ENCODE results near the gene MUC5AC.
"Not testable (repeated sequence)": the region's sequence is repeated elsewhere in the genome, so short reads cannot be mapped to it uniquely, and the experiment has no call there.

The MUC5AC gene

DNA sequence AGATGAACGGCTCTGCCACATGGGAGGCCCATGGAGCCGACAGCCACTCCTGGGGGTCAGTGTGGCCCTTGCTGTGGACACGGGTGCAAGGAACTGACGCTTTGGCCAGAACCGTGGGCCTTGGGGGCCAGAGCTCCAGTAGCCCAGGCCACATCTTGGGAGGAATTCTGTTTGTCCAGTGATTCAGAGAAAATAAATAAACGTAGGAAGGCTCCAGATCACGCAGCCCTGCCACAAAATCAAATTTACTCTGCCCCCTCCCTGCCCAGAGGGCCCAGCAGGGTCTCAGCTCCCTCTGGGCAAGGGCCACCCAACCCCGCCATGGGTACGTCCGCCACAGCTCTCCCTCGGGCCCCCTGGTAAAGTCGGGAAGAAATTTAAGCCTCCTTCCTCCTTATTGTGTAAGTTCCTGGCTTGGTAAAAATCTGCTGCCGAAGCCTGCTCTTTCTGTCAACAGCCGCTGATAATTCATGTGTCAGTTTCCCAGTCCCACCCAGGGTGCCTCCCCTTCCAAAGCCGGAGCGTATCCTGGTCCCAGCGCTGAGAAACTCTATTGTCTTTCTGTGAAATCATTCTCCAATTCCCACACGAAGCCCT is 6.9 kb upstream of the MUC5AC start:
- DNase-seq: no peak

DNA sequence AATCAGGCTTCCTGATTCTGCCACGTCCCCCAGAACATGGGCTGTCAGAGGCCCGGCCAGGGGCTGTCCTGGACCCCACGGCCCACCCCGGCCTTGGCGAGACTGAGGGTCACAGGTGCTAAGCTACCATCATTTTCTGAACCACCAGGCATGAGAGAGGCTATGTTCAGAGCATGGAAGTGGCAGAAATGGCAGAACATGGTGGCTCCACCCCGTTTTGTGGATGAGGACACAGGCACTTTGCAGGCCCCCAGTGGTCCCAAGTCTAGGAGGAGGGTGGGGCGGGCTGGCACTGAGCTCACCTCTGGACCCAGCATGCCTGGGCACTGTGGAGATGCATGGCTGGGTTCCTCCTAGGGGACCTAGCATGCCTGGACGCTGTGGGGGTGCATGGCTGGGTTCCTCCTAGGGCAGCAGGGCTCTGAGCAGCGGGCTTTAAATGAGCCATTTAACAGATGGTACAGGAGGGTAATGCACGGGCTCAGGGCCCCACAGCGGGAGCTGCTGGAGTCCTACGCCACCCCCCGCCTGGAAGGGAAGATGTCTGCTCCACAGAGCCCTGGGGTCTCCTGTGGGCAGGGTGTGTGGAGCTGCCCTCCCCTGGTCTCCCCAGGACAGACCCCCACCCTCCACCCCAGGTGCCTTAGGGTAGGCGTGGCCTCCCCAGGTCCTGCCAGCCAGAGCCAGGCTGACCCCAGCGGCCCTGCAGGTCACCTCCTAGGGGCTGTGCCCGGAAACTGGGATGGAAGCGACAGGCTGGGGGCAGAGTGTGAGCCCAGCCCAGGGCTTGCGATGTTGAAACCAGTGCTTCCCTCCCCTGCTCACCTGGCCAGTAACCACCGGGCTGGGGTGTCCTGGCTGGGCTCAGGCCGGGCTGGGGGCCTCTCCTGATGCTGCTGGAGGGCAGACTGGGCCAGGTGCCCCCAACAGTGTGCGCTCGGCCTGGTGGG is 6.1 kb upstream of the MUC5AC start:
- no peak for DNase-seq

DNA sequence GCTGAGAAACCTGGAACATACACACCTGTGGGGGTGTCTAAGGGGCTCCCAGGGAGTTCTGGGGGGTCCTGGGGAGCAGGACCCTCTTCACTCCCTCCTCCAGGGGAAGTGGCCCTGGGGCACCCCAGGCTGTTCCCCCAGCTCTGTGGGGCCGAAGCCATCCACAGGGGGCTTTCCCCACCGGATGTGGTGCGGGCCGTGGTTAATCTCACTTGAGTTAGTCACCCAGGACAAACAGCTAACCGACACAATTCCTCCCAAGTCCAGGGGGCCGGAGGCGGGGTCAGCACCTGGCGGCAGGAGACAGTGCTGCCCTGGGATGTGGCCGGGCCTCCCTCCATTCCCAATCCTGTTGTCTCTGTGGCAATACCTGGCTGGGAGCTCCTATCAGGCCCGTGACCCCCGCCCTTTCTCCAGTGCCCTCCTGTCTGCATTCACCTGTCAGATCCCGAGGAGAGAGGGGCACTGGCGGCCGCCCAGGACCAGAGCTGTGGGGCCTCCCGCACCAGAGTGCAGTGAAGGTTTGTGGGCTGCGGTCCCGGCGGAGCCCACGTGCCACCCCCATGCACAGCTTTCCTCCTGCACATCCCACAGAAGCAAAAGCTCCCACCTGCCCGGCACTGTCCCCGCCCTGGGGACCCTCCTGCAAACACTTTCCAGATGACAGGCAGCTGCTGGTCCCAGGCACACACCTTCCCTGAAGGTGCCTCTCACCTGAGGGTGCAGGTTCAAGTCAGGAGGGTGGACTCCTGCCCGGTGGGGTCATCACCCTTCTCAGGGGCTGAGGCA is 5.2 kb upstream of the MUC5AC start:
- DNase-seq: no peak

DNA sequence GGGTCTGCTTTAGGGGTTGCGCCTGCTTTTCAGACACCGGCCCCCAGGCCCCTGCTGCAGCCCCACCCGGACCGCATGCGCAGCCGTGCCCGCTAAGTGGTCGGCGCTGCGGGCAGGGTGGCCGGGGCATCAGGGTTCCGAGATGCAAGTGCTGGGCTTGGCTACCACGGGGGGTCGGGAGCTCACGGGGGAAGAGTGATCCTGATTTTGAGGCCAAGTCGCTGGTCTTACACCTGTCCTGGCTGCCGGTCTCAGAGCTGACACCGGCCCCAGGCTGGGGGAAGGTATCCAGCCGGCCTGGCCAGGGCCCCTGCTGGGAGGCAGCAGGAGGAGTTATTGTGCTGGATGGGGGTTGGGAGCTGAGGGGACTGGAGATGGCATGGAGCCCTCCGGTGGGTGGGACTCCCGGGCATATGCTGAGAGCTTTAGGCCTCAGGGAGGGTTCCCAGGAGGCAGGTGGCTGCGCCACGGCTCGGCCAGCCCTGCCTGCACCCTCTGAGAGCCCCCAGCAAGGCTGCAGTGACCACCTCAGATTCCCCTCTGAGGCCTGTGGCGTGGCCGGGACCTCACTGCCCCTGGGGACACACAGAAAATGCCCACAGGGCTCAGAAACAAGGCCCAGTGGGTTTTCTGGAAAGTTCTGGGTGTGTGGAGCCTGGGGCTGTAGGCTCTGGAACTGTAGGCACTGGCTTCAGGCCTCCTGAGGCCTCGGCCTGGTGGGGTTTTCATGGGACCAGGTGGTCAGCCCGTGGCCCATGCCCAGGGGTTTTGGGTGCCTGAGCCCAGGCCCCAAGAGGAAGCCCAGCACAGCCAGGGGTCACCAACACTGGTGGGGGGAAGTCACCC is 4.4 kb upstream of the MUC5AC start:
- DNase-seq: no peak

DNA sequence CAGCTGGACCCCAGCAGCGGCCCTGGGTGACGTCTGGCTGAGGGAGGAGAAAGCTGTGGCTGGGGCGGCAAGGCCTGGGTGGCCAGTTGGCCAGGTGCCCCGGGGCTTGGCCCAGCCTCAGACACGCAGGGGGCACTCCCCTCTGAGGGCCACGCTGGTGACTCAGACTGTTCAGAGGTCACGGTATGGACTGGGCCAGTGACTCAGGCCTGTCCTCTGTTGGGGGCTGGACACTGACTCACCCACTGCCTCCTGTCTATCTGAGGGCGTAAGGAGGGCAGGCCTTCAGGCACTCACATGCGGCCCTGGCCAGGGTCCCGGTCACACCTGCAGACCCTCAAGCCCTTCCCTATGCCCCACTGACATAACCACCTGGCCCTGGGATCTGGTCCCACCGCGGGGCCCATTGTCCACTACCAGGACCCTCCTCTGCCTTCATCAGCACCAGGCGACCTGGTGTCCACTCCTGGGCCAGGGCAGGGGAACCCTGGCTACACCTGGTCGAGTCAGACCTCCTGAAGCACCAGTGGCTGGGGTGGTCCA is 3.7 kb upstream of the MUC5AC start:
- no peak for DNase-seq

DNA sequence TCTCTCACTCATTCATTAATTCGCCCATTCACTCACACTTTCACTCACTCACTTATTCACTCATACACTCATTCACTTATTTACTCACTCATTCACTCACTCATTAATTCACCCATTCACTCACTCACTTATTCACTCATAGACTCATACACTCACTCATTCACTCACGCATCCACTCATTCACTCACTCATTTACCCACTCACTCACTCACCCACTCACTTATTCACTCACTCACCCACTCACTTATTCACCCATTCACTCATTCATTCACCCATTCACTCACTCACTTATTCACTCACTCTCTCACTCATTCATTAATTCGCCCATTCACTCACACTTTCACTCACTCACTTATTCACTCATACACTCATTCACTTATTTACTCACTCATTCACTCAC is 3.1 kb upstream of the MUC5AC start:
- DNase-seq: not testable (repeated sequence)

DNA sequence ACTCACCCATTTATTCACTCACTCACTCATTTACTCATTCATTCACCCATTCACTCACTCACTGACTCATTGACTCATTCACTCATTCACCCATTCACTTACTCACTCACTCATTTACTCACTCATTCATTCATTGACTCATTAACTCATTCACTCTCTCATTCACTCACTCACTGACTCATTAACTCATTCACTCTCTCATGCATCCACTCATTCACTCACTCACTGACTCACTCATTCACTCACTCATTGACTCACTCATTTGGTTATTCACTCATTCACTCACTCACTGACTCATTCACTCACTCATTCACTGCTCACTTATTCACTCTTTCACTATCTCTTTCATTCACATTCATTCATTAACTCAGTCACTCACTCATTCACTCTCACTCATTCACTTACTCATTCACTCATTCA is 2.5 kb upstream of the MUC5AC start:
- no peak for DNase-seq

DNA sequence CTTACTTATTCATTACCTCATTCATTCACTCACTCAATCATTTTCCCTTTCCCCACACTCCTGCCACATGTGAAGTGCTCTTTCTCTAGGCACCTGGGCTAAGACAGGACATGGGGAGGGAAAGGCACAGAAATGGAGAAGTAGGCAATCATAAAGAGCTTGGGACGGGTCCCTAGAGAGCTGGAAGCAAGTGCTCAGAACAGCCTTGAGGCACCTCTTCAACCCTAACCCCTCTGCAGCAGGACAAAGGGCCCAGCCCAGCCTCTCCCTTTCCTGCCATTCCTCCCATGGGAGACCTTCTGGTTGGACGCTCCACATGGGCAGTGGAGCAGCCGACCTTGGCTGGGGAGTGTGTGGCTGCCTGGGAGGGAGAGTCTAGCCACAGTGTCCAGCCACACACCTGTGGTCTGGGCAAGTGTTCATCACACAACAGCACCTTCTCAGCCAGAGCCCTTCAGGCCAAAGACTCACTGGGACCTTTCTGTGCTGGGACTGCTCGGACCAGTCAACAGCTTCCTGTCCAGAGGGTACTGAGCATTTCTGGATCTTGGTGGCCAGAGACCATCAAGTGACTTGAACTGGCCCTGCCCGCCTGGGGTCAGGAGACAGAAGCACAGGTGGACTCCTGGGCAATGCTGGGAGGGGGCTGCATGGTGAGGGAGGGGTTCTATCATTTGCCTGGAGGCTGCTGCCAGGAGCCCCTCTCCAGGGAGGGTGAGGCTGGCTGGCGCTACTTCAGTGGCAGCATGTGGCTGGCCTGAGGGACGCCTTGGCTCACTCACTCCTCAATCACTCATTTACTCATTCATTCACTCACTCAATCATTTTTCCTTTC is 1.0 kb upstream of the MUC5AC start:
- no peak for DNase-seq

DNA sequence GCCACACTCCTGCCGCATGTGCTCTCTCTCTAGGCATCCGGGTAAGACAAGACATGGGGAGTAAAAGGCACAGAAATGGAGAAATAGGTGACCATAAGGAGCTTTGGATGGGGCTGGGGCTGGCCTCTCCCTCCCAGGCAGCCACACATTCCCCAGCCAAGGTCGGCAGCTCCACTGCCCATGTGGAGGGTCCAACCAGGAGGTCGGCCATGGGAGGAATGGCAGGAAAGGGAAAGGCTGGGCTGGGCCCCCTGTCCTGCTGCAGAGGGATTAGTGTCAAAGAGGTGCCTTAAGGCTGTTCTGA is 460 bp upstream of the MUC5AC start:
- DNase-seq: no peak

DNA sequence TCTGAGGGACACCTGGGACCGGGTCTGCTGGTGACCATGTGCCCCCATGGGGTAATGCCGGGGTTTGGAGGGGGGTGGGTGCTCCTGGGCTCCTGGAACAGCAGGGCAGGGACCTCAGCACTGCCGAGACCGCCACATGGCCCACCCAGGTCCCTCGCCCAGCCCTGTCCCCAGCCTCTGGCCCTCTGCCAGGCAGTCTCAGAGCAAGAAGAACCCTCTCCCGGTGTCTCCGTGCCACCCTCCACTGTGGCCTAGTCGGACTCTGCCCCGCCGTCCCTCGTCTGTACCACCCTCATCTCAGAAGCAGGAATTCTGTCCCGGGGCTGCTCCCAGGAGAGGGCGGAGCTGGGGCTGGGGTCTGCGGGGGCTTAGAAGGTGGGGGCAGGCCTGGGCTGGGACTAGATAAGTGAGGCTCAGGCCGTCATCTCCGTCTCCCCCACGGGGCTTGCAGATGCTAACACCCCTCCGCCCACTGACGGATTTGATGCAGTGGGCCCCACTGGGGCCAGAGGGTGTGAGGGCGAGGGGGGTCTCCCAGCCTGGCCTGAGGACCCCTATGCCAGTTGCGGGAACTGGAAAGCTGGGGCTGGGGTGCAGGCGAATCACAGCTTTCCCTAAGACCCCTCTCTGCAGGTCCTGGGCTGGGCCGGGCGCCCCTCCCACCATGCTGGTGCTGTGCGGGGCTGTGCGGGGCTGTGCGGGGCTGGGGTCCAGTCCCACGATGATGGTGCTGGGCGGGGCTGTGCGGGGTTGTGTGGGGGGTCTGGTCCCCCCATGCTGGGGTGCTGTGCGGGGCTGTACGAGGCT is 1.1 kb downstream of the MUC5AC start:
- DNase-seq: no peak

DNA sequence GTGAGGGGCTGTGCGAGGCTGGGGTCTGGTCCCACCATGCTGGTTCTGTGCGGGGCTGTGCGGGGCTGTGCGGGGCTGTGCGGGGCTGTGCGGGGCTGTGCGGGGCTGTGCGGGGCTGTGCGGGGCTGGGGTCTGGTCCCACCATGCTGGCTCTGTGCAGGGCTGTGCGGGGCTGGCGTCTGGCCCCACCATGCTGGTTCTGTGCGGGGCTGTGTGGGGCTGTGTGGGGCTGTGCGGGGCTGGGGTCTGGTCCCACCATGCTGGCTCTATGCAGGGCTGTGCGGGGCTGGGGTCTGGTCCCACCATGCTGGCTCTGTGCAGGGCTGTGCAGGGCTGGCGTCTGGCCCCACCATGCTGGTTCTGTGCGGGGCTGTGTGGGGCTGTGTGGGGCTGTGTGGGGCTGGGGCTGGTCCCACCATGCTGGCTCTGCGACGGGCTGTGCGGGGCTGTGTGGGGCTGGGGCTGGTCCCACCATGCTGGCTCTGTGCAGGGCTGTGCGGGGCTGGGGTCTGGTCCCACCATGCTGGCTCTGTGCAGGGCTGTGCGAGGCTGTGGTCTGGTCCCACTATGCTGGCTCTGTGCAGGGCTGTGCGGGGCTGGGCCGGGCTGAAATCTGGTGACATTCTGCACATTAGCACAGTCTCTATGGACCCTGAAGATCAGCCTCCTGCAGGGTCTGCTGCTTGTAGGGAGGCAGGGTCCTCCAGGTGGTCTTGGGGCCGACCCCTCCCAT is 1.9 kb downstream of the MUC5AC start:
- DNase-seq: not testable (repeated sequence)

DNA sequence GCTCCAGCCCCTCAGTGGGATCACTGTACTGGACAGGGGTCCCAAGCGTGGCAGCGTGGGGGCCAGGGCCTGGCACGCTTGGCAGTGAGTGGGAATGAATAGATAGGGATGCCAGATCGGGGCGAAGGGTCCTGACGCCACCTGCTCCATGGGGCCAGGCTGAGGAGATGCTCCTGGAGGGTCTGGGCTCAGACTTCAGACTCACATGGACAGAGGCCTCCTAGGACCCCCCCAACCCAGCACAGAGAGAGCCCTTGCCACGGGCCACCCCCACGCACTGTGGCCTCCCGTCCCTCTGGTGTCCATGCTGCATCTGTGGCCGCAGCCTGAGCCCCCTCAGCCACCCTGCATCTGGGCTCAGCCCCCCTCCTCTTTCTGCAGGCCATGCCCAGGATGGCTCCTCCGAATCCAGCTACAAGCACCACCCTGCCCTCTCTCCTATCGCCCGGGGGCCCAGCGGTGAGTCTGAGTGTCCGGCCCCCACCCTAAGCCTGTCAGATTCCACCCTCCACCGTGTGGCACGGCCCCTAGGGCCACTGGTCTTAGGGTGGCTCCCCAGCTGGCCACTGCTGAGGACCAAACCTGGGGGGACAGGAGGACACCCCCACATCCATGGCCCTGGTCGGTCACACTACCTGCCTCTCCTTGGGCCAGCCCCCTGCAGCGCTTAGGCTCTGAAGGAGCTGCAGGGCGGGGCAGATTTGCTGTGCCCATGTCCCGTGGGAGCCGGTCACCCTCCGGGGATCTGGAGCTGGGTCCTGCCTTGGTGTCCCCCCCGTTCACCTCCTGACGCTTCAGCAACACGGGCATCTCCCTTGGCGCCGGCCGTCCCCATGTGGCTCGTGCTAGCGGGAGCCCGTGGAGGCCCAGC is 2.7 kb downstream of the MUC5AC start:
- DNase-seq: no peak

DNA sequence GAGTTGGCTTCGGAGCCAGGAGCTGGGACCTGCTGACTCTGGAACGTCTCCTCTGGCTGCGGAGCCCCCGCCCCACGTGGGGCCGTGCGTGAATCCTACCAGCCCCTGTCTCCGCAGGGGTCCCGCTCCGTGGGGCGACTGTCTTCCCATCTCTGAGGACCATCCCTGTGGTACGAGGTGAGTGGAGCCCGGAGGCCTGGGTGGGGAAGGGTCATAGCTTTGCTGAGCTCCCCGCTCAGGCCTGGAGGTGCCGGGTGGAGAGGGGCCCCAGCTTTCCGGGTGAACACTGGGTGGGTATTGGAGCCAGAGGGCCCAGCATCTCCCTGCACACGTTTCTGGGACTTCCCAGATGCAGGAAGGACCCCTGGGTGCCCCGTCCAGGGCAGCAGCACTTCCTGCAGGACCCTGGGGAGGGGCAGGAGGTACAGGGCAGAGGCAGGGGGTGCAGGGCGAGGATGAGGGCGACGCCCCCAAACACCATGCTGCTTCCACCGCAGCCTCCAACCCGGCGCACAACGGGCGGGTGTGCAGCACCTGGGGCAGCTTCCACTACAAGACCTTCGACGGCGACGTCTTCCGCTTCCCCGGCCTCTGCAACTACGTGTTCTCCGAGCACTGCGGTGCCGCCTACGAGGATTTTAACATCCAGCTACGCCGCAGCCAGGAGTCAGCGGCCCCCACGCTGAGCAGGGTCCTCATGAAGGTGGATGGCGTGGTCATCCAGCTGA is 3.8 kb downstream of the MUC5AC start:
- no peak for DNase-seq

DNA sequence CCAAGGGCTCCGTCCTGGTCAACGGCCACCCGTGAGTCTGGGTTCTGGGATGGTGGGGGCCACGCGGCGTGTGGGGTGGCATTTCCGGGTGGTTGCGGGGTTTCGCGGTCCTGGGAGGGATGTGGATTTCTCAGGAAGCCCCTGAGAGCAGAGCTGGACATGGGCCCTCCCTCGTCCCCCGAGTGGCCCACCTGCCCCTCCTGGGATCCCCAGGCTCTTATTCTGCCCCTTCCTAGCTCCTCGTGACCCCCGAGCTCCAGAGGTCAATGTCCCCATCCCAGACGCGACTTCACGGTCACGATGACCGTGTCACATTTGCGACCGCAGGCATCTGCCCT is 4.4 kb downstream of the MUC5AC start:
- no peak for DNase-seq

DNA sequence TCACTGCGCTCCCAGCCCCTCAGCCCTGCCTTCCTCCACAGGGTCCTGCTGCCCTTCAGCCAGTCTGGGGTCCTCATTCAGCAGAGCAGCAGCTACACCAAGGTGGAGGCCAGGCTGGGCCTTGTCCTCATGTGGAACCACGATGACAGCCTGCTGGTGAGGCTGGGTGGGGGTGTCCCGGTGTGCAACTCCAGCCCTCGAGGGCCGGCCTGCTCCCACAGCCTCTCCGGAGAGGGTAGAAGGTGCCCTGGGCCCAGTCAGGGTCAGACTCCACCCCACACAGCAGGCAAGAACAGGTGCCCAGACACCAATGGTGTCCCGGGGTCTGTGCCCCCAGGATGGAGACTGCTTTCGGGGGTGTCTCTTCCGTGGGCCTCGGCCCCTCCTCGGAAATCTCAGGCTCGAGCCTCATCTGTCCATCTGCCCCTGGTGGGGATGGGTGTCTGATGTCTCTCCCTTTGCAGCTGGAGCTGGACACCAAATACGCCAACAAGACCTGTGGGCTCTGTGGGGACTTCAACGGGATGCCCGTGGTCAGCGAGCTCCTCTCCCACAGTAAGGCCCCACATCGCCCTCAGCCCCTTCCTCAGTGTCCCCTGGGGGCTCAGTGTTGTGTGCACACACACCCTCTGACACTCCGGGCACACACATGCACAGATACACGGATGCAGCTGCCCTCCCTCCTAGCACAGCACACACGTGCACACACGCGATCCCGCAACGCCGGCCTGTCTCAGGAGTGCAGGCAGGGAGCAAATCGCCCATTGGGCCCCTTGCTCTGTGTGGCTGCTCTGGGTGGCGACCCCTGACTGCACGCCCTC is 4.9 kb downstream of the MUC5AC start:
- DNase-seq: no peak

DNA sequence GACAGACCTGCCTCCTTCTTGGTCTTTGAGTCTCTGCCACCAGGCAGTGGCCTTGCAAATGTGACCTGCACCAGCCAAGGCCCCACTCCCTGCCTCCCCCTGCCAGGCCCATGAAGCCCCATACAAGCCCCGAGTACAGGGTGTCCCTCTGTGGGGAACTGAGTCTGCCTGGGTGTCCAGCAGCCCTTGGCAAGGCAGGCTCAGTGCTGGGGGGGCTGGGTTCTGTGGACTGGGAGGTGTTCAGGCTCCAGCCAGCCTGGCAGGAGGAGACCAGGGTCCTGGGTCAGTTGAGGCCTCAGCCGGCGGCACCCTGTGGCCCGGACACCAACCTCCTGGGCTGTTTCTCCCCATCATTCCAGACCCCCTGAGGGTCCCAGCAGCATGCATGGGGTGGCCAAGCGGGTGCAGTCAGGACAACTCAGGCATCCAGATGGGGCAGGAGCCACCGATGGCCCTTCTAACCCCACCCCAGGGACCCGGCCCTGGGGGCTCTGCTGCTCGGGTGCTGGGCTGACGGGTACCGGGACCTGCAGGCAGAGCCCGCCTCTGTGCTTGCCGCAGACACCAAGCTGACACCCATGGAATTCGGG is 5.7 kb downstream of the MUC5AC start:
- DNase-seq: no peak
